SHP77 (cell line): ENCODE results near the gene FASTK.
"Not testable (repeated sequence)": the region's sequence is repeated elsewhere in the genome, so short reads cannot be mapped to it uniquely, and the experiment has no call there.

Experiments used
- DNase-seq, 2 experiments: peaks; one replicate each; lab custom pipeline; 2025; lab: John Stamatoyannopoulos, UW

FASTK gene

GRCh38 chr7:151047976-151048815, 32.4 kb downstream of the FASTK start, which contains the start of gene ASIC3:
TSS of gene ASIC3 (plus strand) at chr7:151048531. CDS start at chr7:151048886, 355 bp downstream.
- DNase-seq = no peak

GRCh38 chr7:151046603-151047573, 33.7 kb downstream of the FASTK start:
- peak in 1 of 2 experiments; percentile 8 for DNase-seq

- DNase-seq = no peak
Observed at GRCh38 chr7:151045967-151046366, 34.6 kb downstream of the FASTK start.

GRCh38 chr7:151045262-151045661, 35.3 kb downstream of the FASTK start:
- DNase-seq = no peak

- no peak for DNase-seq
Observed at GRCh38 chr7:151043959-151044358, 36.6 kb downstream of the FASTK start.

GRCh38 chr7:151043449-151043848, 37.2 kb downstream of the FASTK start:
- DNase-seq = not testable (repeated sequence)

- DNase-seq = no peak
Observed at GRCh38 chr7:151040616-151041375, 39.8 kb downstream of the FASTK start.

- DNase-seq = no peak
Observed at GRCh38 chr7:151039850-151040548, 40.6 kb downstream of the FASTK start.

- DNase-seq = peak; percentile 24 to 33
Observed at GRCh38 chr7:151038951-151039849, 41.4 kb downstream of the FASTK start.

GRCh38 chr7:151035902-151036301, 44.7 kb downstream of the FASTK start:
- DNase-seq = no peak

GRCh38 chr7:151035026-151035717, 45.4 kb downstream of the FASTK start:
- DNase-seq = no peak

- no peak for DNase-seq
Observed at GRCh38 chr7:151034312-151035025, 46.1 kb downstream of the FASTK start.

GRCh38 chr7:151033864-151034249, 46.8 kb downstream of the FASTK start:
- DNase-seq = no peak

- DNase-seq = no peak
Observed at GRCh38 chr7:151032936-151033863, 47.4 kb downstream of the FASTK start.

- no peak for DNase-seq
Observed at GRCh38 chr7:151031011-151031410, 49.6 kb downstream of the FASTK start.

GRCh38 chr7:151028948-151029501, 51.6 kb downstream of the FASTK start:
- no peak for DNase-seq
